Sigmoid colon (tissue), 7 donors: Measurements from ENCODE around the gene ASPSCR1. TPM values are rescaled to one million over a fixed set of nuclear protein-coding genes. Genes with fewer than 3 reads are reported as not detected.
"Not testable (repeated sequence)": the region's sequence is repeated elsewhere in the genome, so short reads cannot be mapped to it uniquely, and the experiment has no call there.

Experiments used
- DNase-seq: peaks from one replicate; pipeline ENCODE4 v3.0.0-alpha.2; 2019
- H3K27ac ChIP-seq, 4 donors: fragments of 200-600 bp; sonication (generic); one replicate each; pipeline ENCODE4 v1.5.1; 2016 to 2019; ENCODE audit warnings: mild to moderate bottlenecking in 1 of 4
- H3K27me3 ChIP-seq, 3 donors: fragments of 200-600 bp; sonication (generic); one replicate each; pipeline ENCODE4 v1.5.1; 2019; ENCODE audit warnings: mild to moderate bottlenecking in 1 of 3
- H3K36me3 ChIP-seq, 4 donors: fragments of 200-600 bp; sonication (generic); one replicate each; pipeline ENCODE4 v1.5.1; 2016 to 2019
- H3K4me1 ChIP-seq, 4 donors: fragments of 200-600 bp; sonication (generic); one replicate each; pipeline ENCODE4 v1.5.1; 2017 to 2019
- H3K4me3 ChIP-seq, 4 donors: fragments of 200-600 bp; sonication (generic); one replicate each; pipeline ENCODE4 v1.5.1; 2017 to 2019; ENCODE audit warnings: mild to moderate bottlenecking in 2 of 4, moderate library complexity in 1 of 4
- H3K9me3 ChIP-seq, 4 donors: fragments of 200-600 bp in 3 of 4; sonication (generic) in 3 of 4; one replicate each; pipeline versions ENCODE4 v1.5.1 to v1.6.1; 2013 to 2019
- EP300 ChIP-seq, 4 donors: sonication (generic); formaldehyde crosslinking; IDR thresholded peaks; one replicate each; pipeline ENCODE4 v1.6.1; 2017; ENCODE audit warnings: antibody characterized with exemption in 4 of 4
- POLR2A ChIP-seq, 2 donors: fragments of 450-650 bp; IDR thresholded peaks; one replicate each; pipeline ENCODE4 v1.6.1; 2016; ENCODE audit warnings: antibody characterized with exemption in 2 of 2, mild to moderate bottlenecking in 2 of 2, moderate library complexity in 2 of 2
- POLR2AphosphoS5 ChIP-seq, 4 donors: sonication (generic); formaldehyde crosslinking; IDR thresholded peaks; one replicate each; pipeline ENCODE4 v1.6.1; 2017; ENCODE audit warnings: antibody characterized with exemption in 4 of 4
- WGBS, 2 donors: extraction: QIAGEN DNeasy Blood & Tissue Kit; methylation state at CpG; one replicate each; pipeline ENCODE4 v1.1.7; 2013; 5-methylcytosine and 5-hydroxymethylcytosine counted together
- intact Hi-C: fragments of 100-400 bp; cut with DNase I; formaldehyde crosslinking; loops from one replicate; pipeline ENCODE4 v1.15.1; 2023
- polyA plus RNA-seq, 3 donors: library from polyadenylated mRNA; stranded (reverse); fragments of 200-250 nt; gene quantifications; one replicate each; pipeline ENCODE4 v1.2.3, GENCODE V29; 2013
- total RNA-seq, 4 donors: library from RNA; depleted of rRNA; stranded (reverse); fragments of >200 nt; gene quantifications; one replicate each; pipeline ENCODE4 v1.1.0, GENCODE V29; 2016
- TF ChIP-seq, protein P1 (sequence below), 4 experiments: fragments of 450-650 bp in 3 of 4; fragments of 200-600 bp in 1 of 4; IDR thresholded peaks; one replicate each; pipeline ENCODE4 v1.5.1; 2016 to 2019; ENCODE audit warnings: antibody characterized with exemption in 4 of 4, mild to moderate bottlenecking in 3 of 4, moderate library complexity in 2 of 4
- donor health status: healthy with polysubstance abuse.
- donor health status: Bipolar disorder and iron deficiency.
- donor health status: healthy.

Gene ASPSCR1
- total and polyA plus RNA-seq, 7 donors = 9.3 to 35.9 (median 23.4) TPM

DNA sequence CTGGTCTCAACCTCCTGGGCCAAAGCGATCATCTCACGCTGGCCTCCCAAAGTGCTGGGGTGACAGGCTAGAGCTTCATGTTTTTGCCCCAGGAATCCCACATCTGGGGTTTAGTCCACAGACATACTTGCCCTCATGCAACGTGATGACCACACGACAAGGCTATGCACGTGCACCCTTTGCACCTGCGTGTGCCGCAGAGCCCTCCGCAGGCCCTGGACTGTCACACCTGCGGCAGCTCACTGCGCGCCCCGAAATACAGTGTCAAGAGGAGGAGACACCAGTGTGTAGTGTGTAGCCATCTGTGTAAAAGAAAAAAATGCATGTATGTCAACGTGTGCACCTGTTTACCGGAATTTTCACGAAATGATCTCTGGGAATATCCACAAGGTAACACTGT, 26.9 kb upstream of the ASPSCR1 start:
- no peak overlapping the region for H3K27ac ChIP-seq
- 80 to 87% methylated on average over 15 of the region's 15 CpGs for WGBS, 2 donors
- H3K36me3 ChIP-seq = no peaks in the 10 kb centered on the region
- no peak overlapping the region for H3K4me3 ChIP-seq
- H3K4me1 ChIP-seq = no peaks in the 10 kb centered on the region
- no peaks in the 10 kb centered on the region for H3K9me3 ChIP-seq
- H3K27me3 ChIP-seq = peaks cover 0 to 18% (median 0%) of the 10 kb centered on the region in 3 donors
- DNase-seq = no peak
- intact Hi-C loops = no loop called here
- TF ChIP-seq POLR2AphosphoS5 (IDR thresholded peaks at IDR 0.05) (no peak), EP300 (IDR thresholded peaks at IDR 0.05) (no peak), POLR2A (IDR thresholded peaks at IDR 0.05) (no peak)
- TF ChIP-seq, protein P1, sequence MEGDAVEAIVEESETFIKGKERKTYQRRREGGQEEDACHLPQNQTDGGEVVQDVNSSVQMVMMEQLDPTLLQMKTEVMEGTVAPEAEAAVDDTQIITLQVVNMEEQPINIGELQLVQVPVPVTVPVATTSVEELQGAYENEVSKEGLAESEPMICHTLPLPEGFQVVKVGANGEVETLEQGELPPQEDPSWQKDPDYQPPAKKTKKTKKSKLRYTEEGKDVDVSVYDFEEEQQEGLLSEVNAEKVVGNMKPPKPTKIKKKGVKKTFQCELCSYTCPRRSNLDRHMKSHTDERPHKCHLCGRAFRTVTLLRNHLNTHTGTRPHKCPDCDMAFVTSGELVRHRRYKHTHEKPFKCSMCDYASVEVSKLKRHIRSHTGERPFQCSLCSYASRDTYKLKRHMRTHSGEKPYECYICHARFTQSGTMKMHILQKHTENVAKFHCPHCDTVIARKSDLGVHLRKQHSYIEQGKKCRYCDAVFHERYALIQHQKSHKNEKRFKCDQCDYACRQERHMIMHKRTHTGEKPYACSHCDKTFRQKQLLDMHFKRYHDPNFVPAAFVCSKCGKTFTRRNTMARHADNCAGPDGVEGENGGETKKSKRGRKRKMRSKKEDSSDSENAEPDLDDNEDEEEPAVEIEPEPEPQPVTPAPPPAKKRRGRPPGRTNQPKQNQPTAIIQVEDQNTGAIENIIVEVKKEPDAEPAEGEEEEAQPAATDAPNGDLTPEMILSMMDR (IDR thresholded peaks at IDR 0.05) = no peak

DNA sequence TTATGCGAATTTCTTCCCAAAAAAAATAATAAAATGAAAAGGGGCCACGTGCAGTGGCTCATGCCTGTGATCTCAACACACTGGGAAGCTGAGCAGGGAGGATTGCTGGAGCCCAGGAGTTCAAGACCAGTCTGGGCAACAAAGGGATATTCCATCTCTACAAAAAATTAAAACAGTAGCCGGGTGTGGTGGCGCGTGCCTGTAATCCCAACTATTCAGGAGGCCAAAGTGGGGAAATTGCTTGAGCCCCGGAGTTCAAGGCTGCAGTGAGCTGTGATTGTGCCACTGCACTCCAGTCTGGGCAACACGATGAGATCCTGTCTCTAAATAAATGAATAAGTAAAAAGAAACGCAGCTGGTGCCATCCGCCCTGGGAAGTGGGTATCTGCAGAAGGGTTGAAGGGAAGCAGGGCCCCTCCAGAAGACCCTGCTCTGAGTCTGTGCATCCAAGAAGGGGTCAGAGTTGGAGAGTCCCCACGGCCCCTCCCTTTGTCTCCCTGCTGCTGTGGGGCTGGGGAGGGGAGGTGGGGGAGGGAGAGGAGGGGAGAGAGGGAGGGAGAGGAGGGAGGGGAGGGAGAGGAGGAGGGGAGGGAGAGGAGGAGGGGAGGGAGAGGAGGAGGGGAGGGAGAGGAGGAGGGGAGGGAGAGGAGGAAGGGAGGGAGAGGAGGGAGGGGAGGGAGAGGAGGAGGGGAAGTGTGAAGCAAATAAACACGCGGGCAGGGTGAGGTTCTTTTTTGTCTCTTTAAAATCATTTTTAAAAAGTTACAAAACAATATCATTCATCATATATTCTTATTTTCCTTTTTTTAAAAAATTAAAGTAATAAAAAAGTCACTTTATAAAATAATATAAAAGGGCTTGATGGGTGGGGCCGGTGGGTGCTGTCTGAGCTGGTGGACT, 25.4 kb upstream of the ASPSCR1 start:
- H3K27ac ChIP-seq = no peak overlapping the region
- no peak for DNase-seq
- H3K9me3 ChIP-seq = no peaks in the 10 kb centered on the region
- no peaks in the 10 kb centered on the region for H3K4me1 ChIP-seq
- H3K27me3 ChIP-seq = peaks cover 0 to 31% (median 6%) of the 10 kb centered on the region in 3 donors
- intact Hi-C loops = no loop called here
- TF ChIP-seq POLR2A (IDR thresholded peaks at IDR 0.05) = no peak
- TF ChIP-seq, protein P1 (IDR thresholded peaks at IDR 0.05) = no peak
- no peak for TF ChIP-seq EP300 (IDR thresholded peaks at IDR 0.05)
- no peak for TF ChIP-seq POLR2AphosphoS5 (IDR thresholded peaks at IDR 0.05)
- no peak overlapping the region for H3K4me3 ChIP-seq
- H3K36me3 ChIP-seq = no peaks in the 10 kb centered on the region
- WGBS, 2 donors = 37 to 53% methylated on average over 13 of the region's 13 CpGs

DNA sequence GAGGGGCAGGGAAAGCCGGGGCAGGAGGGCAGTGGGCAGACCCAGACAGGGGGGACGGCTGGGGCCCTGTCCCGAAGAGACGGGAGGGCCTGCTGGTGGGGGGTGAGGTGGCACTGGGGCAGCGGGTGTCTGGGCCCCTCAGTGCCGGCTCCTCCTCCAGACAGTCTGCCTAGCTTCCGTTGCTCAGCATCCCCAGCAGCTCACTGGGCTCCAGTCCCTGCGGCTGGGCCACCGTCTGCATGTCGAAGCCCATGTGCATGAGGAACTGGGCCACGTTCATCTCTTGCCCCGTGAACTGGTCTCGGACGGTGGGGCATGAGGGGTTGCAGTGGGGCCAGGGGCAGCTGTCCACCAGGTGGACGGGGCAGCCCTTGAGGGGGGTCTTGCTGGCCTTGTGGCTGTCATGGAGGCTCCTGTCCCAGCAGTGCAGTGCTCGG, 24.6 kb upstream of the ASPSCR1 start:
- DNase-seq = no peak
- Histone ChIP-seq H3K27me3 (peaks cover 0 to 39% (median 9%) of the 10 kb centered on the region in 3 donors), H3K4me1 (no peaks in the 10 kb centered on the region), H3K9me3 (no peaks in the 10 kb centered on the region), H3K27ac (no peak overlapping the region), H3K4me3 (no peak overlapping the region), H3K36me3 (no peaks in the 10 kb centered on the region)
- TF ChIP-seq EP300 (IDR thresholded peaks at IDR 0.05) (no peak), POLR2AphosphoS5 (IDR thresholded peaks at IDR 0.05) (no peak), POLR2A (IDR thresholded peaks at IDR 0.05) (no peak)
- TF ChIP-seq, protein P1 (IDR thresholded peaks at IDR 0.05) = no peak
- 70 to 78% methylated on average over 16 of the region's 16 CpGs for WGBS, 2 donors
- intact Hi-C loops = no loop called here

DNA sequence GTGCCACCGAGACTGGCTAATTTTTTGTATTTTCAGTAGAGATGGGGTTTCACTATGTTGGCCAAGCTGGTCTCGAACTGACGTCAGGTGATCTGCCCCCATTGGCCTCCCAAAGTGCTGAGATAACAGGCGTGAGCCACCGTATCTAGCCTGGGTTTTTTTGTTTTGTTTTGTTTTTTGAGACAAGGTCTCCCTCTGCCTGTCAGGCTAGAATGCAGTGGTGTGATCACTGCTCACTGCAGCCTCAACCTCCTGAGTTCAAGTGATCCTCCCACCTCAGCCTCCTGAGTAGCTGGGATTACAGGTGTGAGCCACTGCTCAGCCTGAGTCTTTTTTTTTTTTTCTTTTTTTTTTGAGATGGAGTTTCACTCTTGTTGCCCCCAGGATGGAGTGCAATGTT, 24.0 kb upstream of the ASPSCR1 start:
- 64 to 77% methylated on average over 5 of the region's 5 CpGs for WGBS, 2 donors
- H3K4me1 ChIP-seq, intact Hi-C loops, H3K9me3 ChIP-seq, DNase-seq, H3K4me3 ChIP-seq, H3K27ac ChIP-seq, H3K36me3 ChIP-seq: not testable (repeated sequence)
- peaks cover 2 to 45% (median 16%) of the 10 kb centered on the region in 3 donors for H3K27me3 ChIP-seq

DNA sequence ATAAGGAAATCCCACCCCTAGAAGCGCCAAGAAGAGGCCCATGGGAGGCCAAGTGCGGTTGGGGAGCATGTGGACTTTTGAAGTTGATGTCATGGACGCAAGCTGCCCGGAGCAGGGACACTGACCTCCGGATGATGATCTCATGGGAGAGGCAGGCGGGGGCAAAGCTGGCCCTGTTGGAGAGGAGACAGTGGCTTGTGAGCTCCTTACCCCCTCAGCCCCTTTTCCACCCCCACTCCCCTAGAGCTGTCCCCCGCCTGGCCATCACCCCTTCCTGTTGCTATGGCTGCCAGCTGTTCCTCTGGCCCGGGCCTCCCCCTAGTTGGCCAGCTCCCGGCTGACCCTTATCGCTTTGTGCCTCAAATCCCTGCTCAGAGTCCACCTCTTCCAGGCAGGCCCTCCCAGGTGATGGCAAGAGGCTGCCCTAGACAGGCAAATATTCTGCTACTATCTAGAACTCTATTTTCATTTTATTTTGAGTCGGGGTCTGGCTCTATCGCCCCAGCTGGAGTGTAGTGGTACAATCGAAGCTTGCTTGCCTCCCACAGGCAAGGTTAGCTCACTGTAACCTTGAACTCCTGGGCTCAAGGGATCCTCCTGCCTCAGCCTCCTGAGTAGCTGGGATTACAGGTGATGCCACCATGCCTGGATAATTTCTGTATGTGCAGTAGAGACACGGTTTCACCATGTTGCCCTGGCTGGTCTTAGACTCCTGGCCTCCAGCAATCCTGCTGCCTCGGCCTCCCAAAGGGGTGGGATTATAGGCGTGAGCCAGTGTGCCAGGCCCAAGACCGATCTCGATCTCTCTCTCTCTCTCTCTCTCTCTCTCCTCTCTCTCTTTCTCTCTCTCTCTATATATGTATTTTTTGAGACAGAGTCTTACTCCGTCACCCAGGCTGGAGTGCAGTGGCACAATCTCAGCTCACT, 23.0 kb upstream of the ASPSCR1 start:
- intact Hi-C loops = no loop called here
- H3K27ac ChIP-seq = no peak overlapping the region
- TF ChIP-seq POLR2A (IDR thresholded peaks at IDR 0.05) = no peak
- TF ChIP-seq POLR2AphosphoS5 (IDR thresholded peaks at IDR 0.05) = no peak
- no peak for TF ChIP-seq EP300 (IDR thresholded peaks at IDR 0.05)
- TF ChIP-seq, protein P1 (IDR thresholded peaks at IDR 0.05) = no peak
- WGBS, 2 donors = 86 to 87% methylated on average over 19 of the region's 19 CpGs
- H3K4me3 ChIP-seq = no peak overlapping the region
- H3K27me3 ChIP-seq = peaks cover 11 to 55% (median 25%) of the 10 kb centered on the region in 3 donors
- H3K36me3 ChIP-seq = no peaks in the 10 kb centered on the region
- peaks cover 0 to 4% (median 4%) of the 10 kb centered on the region in 4 donors for H3K4me1 ChIP-seq
- DNase-seq = no peak
- no peaks in the 10 kb centered on the region for H3K9me3 ChIP-seq
